NB4 (cell line): ENCODE measurements around the gene RNF212.

Experiments
- DNase-seq: peaks from one replicate; pipeline ENCODE4 v3.0.0; 2010; ENCODE audit warnings: low read depth
- H3K4me3 ChIP-seq: one replicate; pipeline ENCODE4 v1.5.1; 2011; ENCODE audit warnings: mild to moderate bottlenecking, low read depth, low read length, moderate library complexity
- MYC ChIP-seq: IDR thresholded peaks from 2 replicates; pipeline ENCODE4 v1.6.1; 2011; ENCODE audit warnings: low read depth, low read length
- POLR2A ChIP-seq: IDR thresholded peaks from 2 replicates; pipeline ENCODE4 v1.6.1; 2011; ENCODE audit warnings: mild to moderate bottlenecking; ENCODE audit not compliant: insufficient read length; ENCODE audit errors: extremely low read depth
- TF ChIP-seq, protein P1 (sequence below): IDR thresholded peaks from 2 replicates; pipeline ENCODE4 v1.6.1; 2011; ENCODE audit warnings: low read depth, low read length
- TF ChIP-seq, protein P2 (sequence below): IDR thresholded peaks from one replicate; pipeline ENCODE4 v1.5.1; 2012; ENCODE audit warnings: low read depth, low read length

The RNF212 gene

DNA sequence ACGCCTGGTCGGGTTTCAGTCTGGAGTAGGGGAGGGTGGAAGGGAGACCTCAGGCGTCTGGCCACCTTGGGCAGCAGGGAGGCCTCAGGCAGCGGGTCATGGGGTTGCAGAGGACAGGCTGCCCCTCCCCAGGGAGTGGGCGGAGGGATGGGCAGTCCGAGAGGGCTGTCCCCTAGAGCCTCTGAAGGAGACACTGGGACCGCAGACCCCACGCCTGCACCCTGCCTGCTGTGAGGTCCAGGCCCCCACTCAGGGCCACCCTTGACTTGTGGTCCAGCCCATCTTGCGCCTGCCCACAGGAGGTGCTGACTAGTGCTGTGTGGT is 85.5 kb downstream of the RNF212 start:
- no peak for TF ChIP-seq MYC
- peak; percentile 19 for TF ChIP-seq POLR2A
- TF ChIP-seq, protein P1, sequence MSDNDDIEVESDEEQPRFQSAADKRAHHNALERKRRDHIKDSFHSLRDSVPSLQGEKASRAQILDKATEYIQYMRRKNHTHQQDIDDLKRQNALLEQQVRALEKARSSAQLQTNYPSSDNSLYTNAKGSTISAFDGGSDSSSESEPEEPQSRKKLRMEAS = no peak
- DNase-seq = no peak
- H3K4me3 ChIP-seq = no peak overlapping the region

DNA sequence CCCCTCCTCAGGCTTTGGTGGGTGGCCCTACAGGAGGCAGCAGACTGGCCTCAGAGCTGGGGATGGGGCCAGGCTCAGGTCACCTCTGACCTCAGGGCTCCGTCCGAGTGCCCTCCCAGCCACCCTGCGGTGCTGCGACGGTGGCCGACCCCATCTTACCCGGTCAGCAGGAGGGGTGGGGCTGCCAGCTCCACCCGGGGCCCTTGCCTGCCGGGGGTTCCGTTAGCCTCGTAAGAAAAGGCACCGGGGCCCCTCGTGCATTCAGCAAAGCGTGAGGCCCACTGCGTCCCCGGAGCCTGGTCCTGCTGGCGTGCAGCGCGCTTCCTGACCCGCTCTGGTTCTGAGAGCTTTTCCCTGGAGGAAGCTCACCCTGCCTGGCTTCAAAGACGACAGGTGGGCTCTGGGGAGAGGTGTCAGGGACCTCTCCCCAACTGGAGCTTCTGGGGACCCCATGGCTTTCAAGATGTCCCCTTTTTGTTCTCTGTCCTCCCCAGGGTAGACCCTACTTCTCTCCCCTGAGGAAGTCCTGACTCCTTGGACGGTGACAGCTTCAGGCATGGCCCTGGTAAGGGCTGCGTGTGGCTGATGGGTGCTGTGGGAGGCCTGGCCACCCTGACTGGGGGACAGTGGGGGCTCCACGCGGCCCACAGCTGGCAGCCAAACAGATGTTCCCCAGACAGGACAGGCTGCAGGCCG is 86.0 kb downstream of the RNF212 start:
- no peak overlapping the region for H3K4me3 ChIP-seq
- no peak for DNase-seq
- TF ChIP-seq, protein P1 = no peak
- TF ChIP-seq MYC (no peak), POLR2A (peak; percentile 2)
- TF ChIP-seq, protein P2, sequence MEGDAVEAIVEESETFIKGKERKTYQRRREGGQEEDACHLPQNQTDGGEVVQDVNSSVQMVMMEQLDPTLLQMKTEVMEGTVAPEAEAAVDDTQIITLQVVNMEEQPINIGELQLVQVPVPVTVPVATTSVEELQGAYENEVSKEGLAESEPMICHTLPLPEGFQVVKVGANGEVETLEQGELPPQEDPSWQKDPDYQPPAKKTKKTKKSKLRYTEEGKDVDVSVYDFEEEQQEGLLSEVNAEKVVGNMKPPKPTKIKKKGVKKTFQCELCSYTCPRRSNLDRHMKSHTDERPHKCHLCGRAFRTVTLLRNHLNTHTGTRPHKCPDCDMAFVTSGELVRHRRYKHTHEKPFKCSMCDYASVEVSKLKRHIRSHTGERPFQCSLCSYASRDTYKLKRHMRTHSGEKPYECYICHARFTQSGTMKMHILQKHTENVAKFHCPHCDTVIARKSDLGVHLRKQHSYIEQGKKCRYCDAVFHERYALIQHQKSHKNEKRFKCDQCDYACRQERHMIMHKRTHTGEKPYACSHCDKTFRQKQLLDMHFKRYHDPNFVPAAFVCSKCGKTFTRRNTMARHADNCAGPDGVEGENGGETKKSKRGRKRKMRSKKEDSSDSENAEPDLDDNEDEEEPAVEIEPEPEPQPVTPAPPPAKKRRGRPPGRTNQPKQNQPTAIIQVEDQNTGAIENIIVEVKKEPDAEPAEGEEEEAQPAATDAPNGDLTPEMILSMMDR = no peak

DNA sequence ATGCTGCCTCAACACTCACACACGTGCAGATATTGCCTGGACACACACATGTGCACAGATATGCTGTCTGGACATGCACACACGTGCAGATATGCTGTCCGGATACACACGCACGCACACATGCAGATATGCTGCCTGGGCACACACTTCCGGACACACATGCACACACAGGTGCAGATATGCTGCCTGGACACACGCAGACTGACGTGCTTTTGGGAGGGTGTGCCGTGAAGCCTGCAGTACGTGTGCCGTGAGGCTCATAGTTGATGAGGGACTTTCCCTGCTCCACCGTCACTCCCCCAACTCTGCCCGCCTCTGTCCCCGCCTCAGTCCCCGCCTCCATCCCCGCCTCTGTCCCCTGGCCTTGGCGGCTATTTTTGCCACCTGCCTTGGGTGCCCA is 87.2 kb downstream of the RNF212 start:
- no peak for DNase-seq

DNA sequence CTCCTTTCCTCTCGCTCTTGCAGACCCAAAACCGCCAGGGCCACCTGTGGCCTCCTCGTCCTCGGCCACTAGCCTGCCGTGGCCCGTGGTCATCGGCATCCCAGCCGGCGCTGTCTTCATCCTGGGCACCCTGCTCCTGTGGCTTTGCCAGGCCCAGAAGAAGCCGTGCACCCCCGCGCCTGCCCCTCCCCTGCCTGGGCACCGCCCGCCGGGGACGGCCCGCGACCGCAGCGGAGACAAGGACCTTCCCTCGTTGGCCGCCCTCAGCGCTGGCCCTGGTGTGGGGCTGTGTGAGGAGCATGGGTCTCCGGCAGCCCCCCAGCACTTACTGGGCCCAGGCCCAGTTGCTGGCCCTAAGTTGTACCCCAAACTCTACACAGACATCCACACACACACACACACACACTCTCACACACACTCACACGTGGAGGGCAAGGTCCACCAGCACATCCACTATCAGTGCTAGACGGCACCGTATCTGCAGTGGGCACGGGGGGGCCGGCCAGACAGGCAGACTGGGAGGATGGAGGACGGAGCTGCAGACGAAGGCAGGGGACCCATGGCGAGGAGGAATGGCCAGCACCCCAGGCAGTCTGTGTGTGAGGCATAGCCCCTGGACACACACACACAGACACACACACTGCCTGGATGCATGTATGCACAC is 88.3 kb downstream of the RNF212 start:
- TF ChIP-seq MYC (no peak), POLR2A (no peak)
- TF ChIP-seq, protein P2 = no peak
- TF ChIP-seq, protein P1 = no peak
- H3K4me3 ChIP-seq = no peak overlapping the region
- DNase-seq = no peak

More for the DNA sequence above, 87.2 kb downstream of the RNF212 start:
- no peak overlapping the region for H3K4me3 ChIP-seq
- no peak for TF ChIP-seq POLR2A
- no peak for TF ChIP-seq MYC
- TF ChIP-seq, protein P1 = no peak
- TF ChIP-seq, protein P2 = no peak

DNA sequence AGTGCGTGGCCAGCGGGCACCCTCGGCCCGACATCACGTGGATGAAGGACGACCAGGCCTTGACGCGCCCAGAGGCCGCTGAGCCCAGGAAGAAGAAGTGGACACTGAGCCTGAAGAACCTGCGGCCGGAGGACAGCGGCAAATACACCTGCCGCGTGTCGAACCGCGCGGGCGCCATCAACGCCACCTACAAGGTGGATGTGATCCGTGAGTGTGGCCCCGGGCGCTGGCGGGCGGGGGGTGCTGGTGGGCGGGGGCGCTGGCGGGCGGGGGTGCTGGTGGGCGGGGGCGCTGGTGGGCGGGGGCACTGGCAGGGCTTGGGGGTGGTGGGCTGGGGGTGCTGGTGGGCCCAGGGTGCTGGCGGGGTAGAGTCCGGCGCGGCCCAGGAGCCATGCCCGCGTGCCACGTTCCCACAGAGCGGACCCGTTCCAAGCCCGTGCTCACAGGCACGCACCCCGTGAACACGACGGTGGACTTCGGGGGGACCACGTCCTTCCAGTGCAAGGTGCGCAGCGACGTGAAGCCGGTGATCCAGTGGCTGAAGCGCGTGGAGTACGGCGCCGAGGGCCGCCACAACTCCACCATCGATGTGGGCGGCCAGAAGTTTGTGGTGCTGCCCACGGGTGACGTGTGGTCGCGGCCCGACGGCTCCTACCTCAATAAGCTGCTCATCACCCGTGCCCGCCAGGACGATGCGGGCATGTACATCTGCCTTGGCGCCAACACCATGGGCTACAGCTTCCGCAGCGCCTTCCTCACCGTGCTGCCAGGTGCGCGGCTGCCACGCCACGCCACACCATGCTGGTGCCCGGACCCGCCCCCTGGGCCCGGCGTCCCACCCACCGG is 89.2 kb downstream of the RNF212 start:
- TF ChIP-seq MYC (no peak), POLR2A (no peak)
- TF ChIP-seq, protein P1 = no peak
- TF ChIP-seq, protein P2 = no peak
- H3K4me3 ChIP-seq = no peak overlapping the region
- DNase-seq = no peak
